MCF 10A (cell line): ENCODE results near the gene PKD1. TPM values are rescaled to one million over a fixed set of nuclear protein-coding genes. Genes with fewer than 3 reads are reported as not detected.

Source experiments
- BruUV-seq: library from RNA; stranded (reverse); fragments of 400-500 nt; replicated peaks from 2 replicates; lab custom pipeline; 2021; lab: Mats Ljungman, UMichigan
- CTCF ChIA-PET: fragments of 300-600 bp; sonication (Branson Sonifier 250); formaldehyde crosslinking; extraction: SDS; loops from one replicate; lab custom pipeline; 2021; ENCODE audit warnings: antibody characterized with exemption, inconsistent platforms; lab: Yijun Ruan, JAX
- POLR2A ChIA-PET: fragments of 300-600, 350-650 bp; sonication (Branson Sonifier 250); formaldehyde crosslinking; extraction: SDS; loops from one replicate; lab custom pipeline; 2020; ENCODE audit warnings: antibody characterized with exemption, inconsistent platforms; lab: Yijun Ruan, JAX
- DNase-seq: peaks from one replicate; pipeline ENCODE4 v3.0.0-alpha.2; 2018; ENCODE audit not compliant: unreplicated experiment
- H3K27ac Mint-ChIP-seq: one replicate; pipeline ENCODE4 v1.8.0; 2022; ENCODE audit warnings: mild to moderate bottlenecking, low read depth, mixed read lengths; ENCODE audit not compliant: unreplicated experiment
- H3K27me3 Mint-ChIP-seq: one replicate; pipeline ENCODE4 v1.8.0; 2022; ENCODE audit warnings: mixed read lengths; ENCODE audit not compliant: insufficient read depth, unreplicated experiment
- H3K36me3 Mint-ChIP-seq: one replicate; pipeline ENCODE4 v1.8.0; 2022; ENCODE audit warnings: mild to moderate bottlenecking, moderate library complexity, mixed read lengths; ENCODE audit not compliant: insufficient read depth, unreplicated experiment
- H3K4me1 Mint-ChIP-seq: one replicate; pipeline ENCODE4 v1.8.0; 2022; ENCODE audit warnings: mixed read lengths; ENCODE audit not compliant: insufficient read depth, unreplicated experiment
- H3K4me3 Mint-ChIP-seq: one replicate; pipeline ENCODE4 v1.8.0; 2022; ENCODE audit warnings: mild to moderate bottlenecking, moderate library complexity, mixed read lengths; ENCODE audit not compliant: unreplicated experiment
- H3K9me3 Mint-ChIP-seq: one replicate; pipeline ENCODE4 v1.8.0; 2022; ENCODE audit warnings: mixed read lengths; ENCODE audit not compliant: unreplicated experiment
- intact Hi-C: fragments of 100-400 bp; cut with micrococcal nuclease; formaldehyde crosslinking; loops from 2 replicates; pipeline ENCODE4 v1.14.1; 2022
- total RNA-seq: library from RNA; stranded (reverse); gene quantifications from 2 replicates; pipeline ENCODE4 v1.2.3, GENCODE V29; 2022
- TF ChIP-seq, protein P1 (sequence below): fragments of 200-600 bp; IDR thresholded peaks from one replicate; pipeline ENCODE4 v1.8.0; 2022; ENCODE audit warnings: antibody characterized with exemption, mild to moderate bottlenecking; ENCODE audit not compliant: unreplicated experiment

Gene PKD1
- total RNA-seq, 1 experiment from 2014 or later, result 187 TPM

DNA sequence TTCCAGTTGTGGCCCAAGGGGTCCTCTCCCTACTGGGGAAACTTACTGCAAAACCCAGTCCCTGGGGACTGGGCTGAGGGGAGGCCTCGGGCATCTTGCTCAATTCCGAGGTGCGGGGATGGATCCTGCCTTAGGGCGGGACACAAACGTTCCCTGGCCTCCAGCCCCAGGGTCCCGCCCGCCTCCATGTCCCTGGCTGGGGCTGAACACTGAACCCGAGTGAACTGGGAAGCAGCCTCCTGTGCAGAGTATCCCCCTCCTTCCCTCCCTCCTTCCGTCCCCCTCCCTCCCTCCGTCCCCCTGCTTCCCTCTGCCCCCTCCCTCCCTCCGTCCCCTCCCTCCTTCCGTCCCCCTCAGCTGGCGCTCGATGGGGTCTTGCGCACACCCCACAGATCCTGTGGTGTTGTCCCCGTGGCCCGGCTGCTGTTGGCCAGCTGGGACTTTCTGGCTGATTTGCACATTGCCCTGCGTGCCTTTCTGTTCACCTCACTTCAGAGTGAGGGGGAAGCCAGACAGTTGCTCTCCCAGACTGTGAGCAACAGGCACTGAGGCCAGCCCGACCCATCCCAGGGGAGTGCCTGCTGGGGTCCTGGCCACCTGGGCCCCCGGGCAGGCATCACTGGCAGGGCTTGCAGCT lies 25.3 kb upstream of the PKD1 start:
- H3K36me3 Mint-ChIP-seq, result peaks cover 17% of the 10 kb centered on the region
- peak overlapping the region; percentile 12 for H3K27ac Mint-ChIP-seq
- peak; percentile 48 for DNase-seq
- TF ChIP-seq, protein P1, sequence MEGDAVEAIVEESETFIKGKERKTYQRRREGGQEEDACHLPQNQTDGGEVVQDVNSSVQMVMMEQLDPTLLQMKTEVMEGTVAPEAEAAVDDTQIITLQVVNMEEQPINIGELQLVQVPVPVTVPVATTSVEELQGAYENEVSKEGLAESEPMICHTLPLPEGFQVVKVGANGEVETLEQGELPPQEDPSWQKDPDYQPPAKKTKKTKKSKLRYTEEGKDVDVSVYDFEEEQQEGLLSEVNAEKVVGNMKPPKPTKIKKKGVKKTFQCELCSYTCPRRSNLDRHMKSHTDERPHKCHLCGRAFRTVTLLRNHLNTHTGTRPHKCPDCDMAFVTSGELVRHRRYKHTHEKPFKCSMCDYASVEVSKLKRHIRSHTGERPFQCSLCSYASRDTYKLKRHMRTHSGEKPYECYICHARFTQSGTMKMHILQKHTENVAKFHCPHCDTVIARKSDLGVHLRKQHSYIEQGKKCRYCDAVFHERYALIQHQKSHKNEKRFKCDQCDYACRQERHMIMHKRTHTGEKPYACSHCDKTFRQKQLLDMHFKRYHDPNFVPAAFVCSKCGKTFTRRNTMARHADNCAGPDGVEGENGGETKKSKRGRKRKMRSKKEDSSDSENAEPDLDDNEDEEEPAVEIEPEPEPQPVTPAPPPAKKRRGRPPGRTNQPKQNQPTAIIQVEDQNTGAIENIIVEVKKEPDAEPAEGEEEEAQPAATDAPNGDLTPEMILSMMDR, result no peak
- CTCF ChIA-PET, result interaction anchor here (0.6 to 1.4 kb wide), 2 partner anchors 49 to 968 kb away, joined by 3 to 6 read pairs; no protein-coding TSS in a partner anchor
- no TSS peak for BruUV-seq
- H3K4me3 Mint-ChIP-seq, result peak overlapping the region; percentile 38
- POLR2A ChIA-PET, result interaction anchor here (0.6 to 4.0 kb wide), 6 partner anchors 9 to 1571 kb away, joined by 3 to 32 read pairs (median 6); partner anchors contain the start of gene PGP
- H3K27me3 Mint-ChIP-seq, result no peaks in the 10 kb centered on the region
- intact Hi-C loops, result loop anchor here (2.0 kb wide), 1 partner anchor 62 kb away; the partner anchor contains the start of gene E4F1
- peaks cover 38% of the 10 kb centered on the region for H3K4me1 Mint-ChIP-seq
- H3K9me3 Mint-ChIP-seq, result no peaks in the 10 kb centered on the region

DNA sequence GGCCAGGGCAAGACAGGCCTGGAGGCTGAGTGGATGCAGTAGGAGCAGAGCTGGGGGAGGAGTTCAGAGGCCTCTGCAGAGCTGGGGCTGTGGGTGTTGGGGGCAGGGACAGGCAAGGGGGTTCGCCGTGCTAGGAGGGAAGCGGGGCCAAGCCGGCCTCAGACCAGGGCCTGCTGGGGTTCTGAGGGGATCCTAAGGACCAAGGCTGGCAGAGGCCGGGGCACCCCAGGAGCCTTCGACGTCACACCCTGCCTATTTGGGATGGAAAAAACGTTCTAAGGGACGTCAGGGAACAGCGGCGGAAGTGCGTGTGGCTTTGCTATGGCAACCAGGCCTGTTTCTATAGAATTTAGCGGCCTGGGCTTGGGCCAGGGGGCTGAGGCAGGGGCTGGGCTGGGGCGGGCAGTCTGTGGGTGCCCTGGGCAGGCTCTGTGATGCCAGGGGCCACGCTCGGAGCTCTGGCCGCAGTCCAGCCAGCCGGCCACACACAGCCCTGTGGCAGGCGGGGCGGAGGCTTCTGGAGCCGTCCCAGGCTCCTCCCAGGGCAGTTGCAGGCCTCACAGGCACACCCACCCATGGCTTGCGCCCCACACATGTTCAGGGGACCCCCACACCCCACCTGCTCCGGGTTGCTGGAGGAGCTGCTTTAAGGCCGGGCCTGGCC lies 23.6 kb upstream of the PKD1 start:
- Mint-ChIP-seq H3K4me1 (peaks cover 38% of the 10 kb centered on the region), H3K27me3 (no peaks in the 10 kb centered on the region), H3K27ac (peak overlapping the region; percentile 82), H3K4me3 (peak overlapping the region; percentile 47), H3K9me3 (no peaks in the 10 kb centered on the region), H3K36me3 (peaks cover 32% of the 10 kb centered on the region)
- peak; percentile 39 for DNase-seq
- TF ChIP-seq, protein P1, result no peak
- ChIA-PET POLR2A (interaction anchor here (0.6 to 1.2 kb wide), 5 partner anchors 23 to 373 kb away, joined by 3 to 5 read pairs (median 3); partner anchors contain the start of genes ECI1 and PKD1), CTCF (interaction anchor here (0.5 kb wide), 1 partner anchor 33 kb away, joined by 4 read pairs; no protein-coding TSS in a partner anchor)
- intact Hi-C loops, result no loop called here
- no TSS peak for BruUV-seq

DNA sequence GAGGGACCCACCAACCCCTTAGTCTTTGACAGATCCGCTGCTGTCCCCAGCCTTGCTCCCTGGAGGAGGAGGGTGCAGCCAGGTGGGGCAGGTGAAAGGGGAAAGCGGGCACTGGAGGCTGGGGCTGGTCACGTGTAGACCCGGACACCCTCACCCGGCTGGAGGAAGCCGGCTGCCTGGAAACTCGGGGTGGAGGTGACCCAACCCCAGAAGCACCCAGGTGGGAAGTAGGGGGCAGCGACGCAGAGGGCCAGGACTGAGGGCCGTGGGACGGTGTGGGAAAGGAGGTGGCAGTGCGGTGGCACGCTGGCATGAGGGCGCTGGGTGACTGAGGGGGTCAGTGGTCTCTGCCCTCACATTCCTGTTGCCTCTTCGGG lies 22.6 kb upstream of the PKD1 start:
- H3K27ac Mint-ChIP-seq, result peak overlapping the region; percentile 82
- TF ChIP-seq, protein P1, result no peak
- H3K4me3 Mint-ChIP-seq, result peak overlapping the region; percentile 96
- H3K9me3 Mint-ChIP-seq, result no peaks in the 10 kb centered on the region
- POLR2A ChIA-PET, result interaction anchor here (0.6 to 1.2 kb wide), 3 partner anchors 66 to 193 kb away, joined by 3 to 5 read pairs (median 4); partner anchors contain the start of genes ECI1 and RPS2
- BruUV-seq, result no TSS peak
- no peak for DNase-seq
- intact Hi-C loops, result no loop called here
- peaks cover 35% of the 10 kb centered on the region for H3K4me1 Mint-ChIP-seq
- CTCF ChIA-PET, result no interaction called here
- peaks cover 38% of the 10 kb centered on the region for H3K36me3 Mint-ChIP-seq
- H3K27me3 Mint-ChIP-seq, result no peaks in the 10 kb centered on the region
